Measurements from ENCODE around the gene FOXN3. TPM values are rescaled to one million over a fixed set of nuclear protein-coding genes. Genes with fewer than 3 reads are reported as not detected.

Gene FOXN3
- polyA plus RNA-seq, 1 experiment, result 46.5 TPM

DNA sequence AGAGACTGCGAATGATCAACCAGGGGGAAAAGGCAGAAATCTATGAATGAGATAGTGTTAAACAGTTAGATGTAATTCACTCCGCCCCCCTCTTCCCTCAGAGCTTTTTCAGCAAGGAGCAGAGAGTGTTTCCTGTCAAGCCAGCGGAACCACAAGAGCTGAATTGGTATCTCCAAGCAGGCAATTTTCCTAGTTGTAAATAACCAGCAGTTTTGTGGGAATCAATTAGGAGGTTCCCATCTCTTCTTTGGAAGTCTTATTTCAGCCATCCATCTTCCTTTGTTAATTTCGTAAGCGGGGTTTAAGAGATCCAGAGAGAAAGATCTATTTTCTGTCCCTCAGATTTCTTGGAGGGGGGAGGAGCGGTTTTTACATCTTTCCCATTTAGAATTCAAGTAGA, 178.0 kb downstream of the FOXN3 start:
- Histone ChIP-seq H3K9me3 (ENCODE audit: control insufficient read depth, insufficient read depth, low read length) (peaks cover 3% of the 10 kb centered on the region; the same call in 1 of the 2 replicates), H3K4me3 (ENCODE audit: low read depth, low read length) (no peak overlapping the region), H3K27ac (ENCODE audit: low read depth, low read length) (no peak overlapping the region), H3K27me3 (ENCODE audit: control insufficient read depth, insufficient read depth, low read length) (no peaks in the 10 kb centered on the region)
- ChIA-PET POLR2A (interaction anchor here (0.6 kb wide), 1 partner anchor 1076 kb away, joined by 7 read pairs; no protein-coding TSS in a partner anchor), CTCF (no interaction called here)
- TF ChIP-seq, protein P1, sequence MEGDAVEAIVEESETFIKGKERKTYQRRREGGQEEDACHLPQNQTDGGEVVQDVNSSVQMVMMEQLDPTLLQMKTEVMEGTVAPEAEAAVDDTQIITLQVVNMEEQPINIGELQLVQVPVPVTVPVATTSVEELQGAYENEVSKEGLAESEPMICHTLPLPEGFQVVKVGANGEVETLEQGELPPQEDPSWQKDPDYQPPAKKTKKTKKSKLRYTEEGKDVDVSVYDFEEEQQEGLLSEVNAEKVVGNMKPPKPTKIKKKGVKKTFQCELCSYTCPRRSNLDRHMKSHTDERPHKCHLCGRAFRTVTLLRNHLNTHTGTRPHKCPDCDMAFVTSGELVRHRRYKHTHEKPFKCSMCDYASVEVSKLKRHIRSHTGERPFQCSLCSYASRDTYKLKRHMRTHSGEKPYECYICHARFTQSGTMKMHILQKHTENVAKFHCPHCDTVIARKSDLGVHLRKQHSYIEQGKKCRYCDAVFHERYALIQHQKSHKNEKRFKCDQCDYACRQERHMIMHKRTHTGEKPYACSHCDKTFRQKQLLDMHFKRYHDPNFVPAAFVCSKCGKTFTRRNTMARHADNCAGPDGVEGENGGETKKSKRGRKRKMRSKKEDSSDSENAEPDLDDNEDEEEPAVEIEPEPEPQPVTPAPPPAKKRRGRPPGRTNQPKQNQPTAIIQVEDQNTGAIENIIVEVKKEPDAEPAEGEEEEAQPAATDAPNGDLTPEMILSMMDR (IDR thresholded peaks at IDR 0.05; ENCODE audit: low read depth, low read length), result no peak
- DNase-seq (ENCODE audit: low read depth, low spot score), result no peak

DNA sequence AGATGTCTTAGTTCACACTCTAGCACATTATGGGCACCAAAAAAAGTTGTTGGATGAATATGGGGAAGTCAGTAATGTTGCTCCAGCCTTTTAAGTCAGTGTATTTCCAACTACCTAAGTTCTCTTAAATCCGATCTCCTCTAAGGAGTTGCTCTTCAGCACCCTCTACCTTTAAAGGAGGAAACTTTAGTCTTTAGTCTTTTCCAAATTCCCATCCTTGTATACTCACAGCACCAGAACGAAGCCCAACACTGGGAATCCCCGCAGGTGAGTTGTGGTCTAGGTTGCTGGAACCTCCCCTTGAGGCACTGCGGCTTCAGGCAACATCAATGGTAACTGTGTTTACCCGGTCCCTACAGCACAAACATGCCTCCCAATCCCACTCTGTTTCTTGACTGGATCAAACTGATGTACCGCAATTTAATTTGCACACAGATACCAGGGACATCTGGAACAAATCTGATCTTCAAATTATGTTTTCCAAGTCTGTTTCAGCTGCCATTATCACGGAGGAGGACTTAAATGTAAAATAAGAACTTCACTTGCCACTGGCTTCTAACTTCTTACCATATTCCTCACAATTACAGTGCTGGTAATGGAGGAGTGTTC, 179.0 kb downstream of the FOXN3 start:
- TF ChIP-seq, protein P1 (IDR thresholded peaks at IDR 0.05; ENCODE audit: low read depth, low read length), result peak; percentile 45
- H3K9me3 ChIP-seq (ENCODE audit: control insufficient read depth, insufficient read depth, low read length), result peaks cover 3% of the 10 kb centered on the region; the same call in 1 of the 2 replicates
- no peak for DNase-seq (ENCODE audit: low read depth, low spot score)
- H3K4me3 ChIP-seq (ENCODE audit: low read depth, low read length), result no peak overlapping the region
- H3K27ac ChIP-seq (ENCODE audit: low read depth, low read length), result no peak overlapping the region
- ChIA-PET CTCF (interaction anchor here (1.0 kb wide), 1 partner anchor 197 kb away, joined by 4 read pairs; no protein-coding TSS in a partner anchor), POLR2A (interaction anchor here (0.6 kb wide), 1 partner anchor 1077 kb away, joined by 7 read pairs; no protein-coding TSS in a partner anchor)
- no peaks in the 10 kb centered on the region for H3K27me3 ChIP-seq (ENCODE audit: control insufficient read depth, insufficient read depth, low read length)

DNA sequence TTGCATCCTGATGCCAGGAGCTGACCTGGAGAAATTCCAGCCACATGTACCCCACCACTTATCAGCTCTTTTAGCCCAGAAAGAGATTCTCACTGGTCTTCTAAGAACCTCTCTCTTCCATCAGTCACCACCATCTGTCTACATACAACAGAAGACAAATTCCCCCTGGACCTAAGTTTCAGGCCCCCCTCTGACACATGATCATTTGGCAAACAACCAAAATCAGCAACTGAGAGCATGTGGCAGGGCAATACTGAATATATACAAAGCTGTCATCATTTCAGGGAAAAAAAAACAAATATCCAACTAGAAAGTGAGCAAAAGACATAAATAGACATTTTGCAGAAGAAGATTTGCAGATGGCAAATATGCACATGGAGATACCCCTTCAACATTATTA, 180.2 kb downstream of the FOXN3 start:
- TF ChIP-seq, protein P1 (IDR thresholded peaks at IDR 0.05; ENCODE audit: low read depth, low read length), result no peak
- POLR2A ChIA-PET, result no interaction called here
- H3K27me3 ChIP-seq (ENCODE audit: control insufficient read depth, insufficient read depth, low read length), result no peaks in the 10 kb centered on the region
- no peak overlapping the region for H3K27ac ChIP-seq (ENCODE audit: low read depth, low read length)
- CTCF ChIA-PET, result no interaction called here
- no peak for DNase-seq (ENCODE audit: low read depth, low spot score)
- no peak overlapping the region for H3K4me3 ChIP-seq (ENCODE audit: low read depth, low read length)
- H3K9me3 ChIP-seq (ENCODE audit: control insufficient read depth, insufficient read depth, low read length), result peaks cover 3% of the 10 kb centered on the region; the same call in 1 of the 2 replicates

DNA sequence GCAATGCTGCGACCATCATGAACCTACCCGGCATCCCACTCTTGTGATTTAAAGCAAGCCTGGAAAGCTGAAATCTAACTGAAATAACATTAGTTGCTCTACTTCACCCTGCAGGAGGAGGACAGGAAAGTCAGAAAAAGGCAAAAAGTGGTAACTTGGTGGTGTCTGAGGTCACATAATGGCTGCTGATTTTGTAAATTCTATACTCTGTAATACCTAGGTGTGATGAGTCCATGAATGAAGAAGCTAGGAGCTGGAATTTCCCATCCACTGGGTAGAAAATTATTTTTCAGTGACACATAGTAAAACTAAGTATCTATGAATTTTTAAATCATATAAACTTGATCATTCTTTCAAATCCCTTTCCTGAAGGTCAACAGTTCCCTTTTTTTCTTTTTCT, 183.8 kb downstream of the FOXN3 start:
- ChIA-PET CTCF (no interaction called here), POLR2A (no interaction called here)
- H3K4me3 ChIP-seq (ENCODE audit: low read depth, low read length), result no peak overlapping the region
- no peak overlapping the region for H3K27ac ChIP-seq (ENCODE audit: low read depth, low read length)
- no peaks in the 10 kb centered on the region for H3K27me3 ChIP-seq (ENCODE audit: control insufficient read depth, insufficient read depth, low read length)
- DNase-seq (ENCODE audit: low read depth, low spot score), result no peak
- peaks cover 3% of the 10 kb centered on the region; the same call in 1 of the 2 replicates for H3K9me3 ChIP-seq (ENCODE audit: control insufficient read depth, insufficient read depth, low read length)
- TF ChIP-seq, protein P1 (IDR thresholded peaks at IDR 0.05; ENCODE audit: low read depth, low read length), result no peak

DNA sequence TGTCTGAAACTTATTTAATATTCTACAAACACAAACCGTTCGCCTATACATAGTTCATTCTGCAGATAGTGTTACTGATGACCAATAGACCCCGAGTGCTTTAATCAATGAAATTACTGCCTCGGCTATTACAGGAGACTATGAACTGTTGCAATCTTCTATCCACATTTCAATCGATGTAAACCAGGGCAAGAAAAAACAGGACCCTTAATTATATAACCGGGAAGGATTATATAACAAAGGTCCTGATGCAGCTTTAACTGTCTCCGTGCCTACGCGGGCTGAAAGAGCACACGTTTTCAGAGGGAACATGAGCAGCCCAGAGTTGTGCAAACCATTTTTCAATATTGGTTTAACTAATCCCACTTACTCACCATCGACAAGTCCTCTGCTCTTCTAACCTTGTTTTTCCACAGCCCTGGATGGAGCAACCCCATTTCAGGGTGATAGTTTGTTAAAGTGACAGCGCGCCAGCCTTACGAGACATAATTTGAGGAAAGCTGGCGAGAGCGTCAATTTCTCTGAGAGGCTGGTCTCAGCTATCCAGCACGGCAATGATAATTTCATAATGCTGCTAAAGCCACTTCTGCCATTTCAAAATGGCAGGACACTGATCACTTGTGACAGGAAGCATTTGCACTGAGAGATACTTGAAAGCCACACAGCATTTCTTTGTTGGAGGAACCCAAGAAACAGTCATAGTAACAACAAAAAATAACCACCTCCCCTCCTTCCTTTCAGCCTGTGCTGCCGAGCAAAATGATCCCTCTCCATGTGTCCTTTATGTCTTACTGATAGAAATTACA, 184.6 kb downstream of the FOXN3 start:
- POLR2A ChIA-PET, result no interaction called here

More for the DNA sequence above, 184.6 kb downstream of the FOXN3 start:
- CTCF ChIA-PET, result no interaction called here
- no peak overlapping the region for H3K27ac ChIP-seq (ENCODE audit: low read depth, low read length)
- DNase-seq (ENCODE audit: low read depth, low spot score), result no peak
- no peak overlapping the region for H3K4me3 ChIP-seq (ENCODE audit: low read depth, low read length)
- no peaks in the 10 kb centered on the region for H3K27me3 ChIP-seq (ENCODE audit: control insufficient read depth, insufficient read depth, low read length)
- peaks cover 3% of the 10 kb centered on the region; the same call in 1 of the 2 replicates for H3K9me3 ChIP-seq (ENCODE audit: control insufficient read depth, insufficient read depth, low read length)
- TF ChIP-seq, protein P1 (IDR thresholded peaks at IDR 0.05; ENCODE audit: low read depth, low read length), result no peak
